Measurements from ENCODE around the gene PCSK2.

Gene PCSK2

DNA sequence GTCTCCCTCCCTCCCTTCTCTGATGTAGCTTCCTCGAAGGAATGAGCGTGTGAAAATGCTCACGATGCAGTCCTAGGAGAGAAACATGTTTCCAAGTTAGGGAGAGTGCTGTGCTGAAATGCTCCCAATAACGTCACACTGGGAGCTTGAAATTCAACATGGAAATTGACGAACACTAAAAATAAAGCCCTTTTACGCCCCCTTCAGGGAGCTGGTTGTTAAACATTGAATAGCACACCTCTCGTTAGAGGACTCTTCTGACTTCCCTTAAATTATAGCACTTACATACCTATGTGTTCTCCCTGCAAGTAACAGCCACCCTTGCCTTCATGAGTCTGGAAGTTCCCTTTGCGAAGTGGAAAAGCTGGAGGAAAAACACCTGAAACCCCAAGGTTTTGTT lies 215.7 kb downstream of the PCSK2 start:
- DNase-seq (ENCODE audit: low read depth in 1 of 2, low spot score in 1 of 2): no peak

DNA sequence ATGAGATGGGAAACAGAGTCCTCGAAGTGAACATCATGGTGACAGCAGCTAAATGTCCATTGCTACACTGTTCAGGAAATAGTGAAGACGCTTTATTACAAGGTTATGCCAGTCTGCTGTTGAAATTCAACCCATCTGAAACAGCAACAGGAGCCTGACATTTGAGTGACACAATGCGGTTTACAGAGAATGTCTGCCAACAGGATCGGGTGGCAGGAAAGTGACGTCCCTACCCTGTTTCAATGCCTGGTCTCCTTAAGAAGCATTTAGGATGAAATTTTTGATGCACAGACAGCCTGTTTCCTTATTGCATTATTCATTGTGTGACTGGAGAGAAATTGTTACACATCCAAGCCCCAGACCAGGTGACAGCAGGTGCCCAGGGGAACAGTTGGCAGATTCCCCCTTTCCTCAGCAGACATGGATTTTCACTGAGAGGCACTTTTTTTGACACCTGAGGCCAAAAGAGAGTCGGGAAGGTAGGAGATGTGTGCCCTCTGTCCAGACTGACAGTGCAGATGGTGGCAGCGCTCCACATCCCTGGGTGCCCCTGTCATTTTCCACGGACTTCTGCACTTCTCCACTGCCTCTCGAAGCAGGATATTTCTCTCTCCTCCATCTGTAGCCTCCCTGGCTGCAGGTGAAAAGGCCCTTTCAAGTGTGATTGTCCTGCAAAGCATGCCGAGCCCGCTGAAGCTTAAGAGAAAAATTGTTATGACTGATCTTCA lies 216.5 kb downstream of the PCSK2 start:
- DNase-seq (ENCODE audit: low read depth in 1 of 2, low spot score in 1 of 2): no peak

DNA sequence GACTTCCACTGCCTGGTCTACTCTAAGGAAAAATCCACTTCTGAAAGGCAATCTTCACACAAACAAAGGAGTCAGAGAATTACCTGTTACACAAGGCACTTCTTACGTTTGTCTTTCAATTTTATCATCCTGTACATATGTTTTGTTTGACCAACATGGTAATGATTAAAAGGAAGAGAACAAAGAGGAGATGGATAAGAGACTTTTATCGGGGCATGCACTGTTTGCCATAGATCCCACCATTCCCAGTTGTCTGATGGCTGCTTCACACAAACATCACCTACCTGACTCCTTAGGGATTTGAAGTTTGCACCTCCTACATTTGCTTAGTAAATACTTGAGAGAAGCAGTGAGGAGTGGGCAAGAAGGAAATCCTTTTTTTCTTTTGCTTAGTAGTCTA lies 217.3 kb downstream of the PCSK2 start:
- no peak for DNase-seq (ENCODE audit: low read depth in 1 of 2, low spot score in 1 of 2)

DNA sequence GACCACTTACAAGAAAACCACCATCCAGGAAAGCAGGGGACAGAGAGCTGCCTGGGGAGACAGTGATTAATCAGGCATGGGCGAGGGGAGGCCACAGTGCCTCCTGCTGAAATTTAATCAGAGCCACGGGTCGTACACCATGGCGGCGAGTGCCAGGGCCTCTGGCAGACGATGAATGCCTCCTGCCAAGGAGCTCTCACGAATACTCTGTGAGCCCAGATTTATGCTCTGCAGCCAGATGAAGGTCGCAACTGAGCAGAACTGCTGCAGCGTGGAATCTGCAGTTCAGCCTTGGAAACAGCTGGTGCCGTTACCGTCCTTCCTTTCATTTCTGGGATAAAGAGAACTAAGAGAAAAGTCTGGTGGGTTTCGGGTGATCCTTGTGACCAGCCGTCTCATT lies 218.7 kb downstream of the PCSK2 start:
- DNase-seq (ENCODE audit: low read depth in 1 of 2, low spot score in 1 of 2): no peak

DNA sequence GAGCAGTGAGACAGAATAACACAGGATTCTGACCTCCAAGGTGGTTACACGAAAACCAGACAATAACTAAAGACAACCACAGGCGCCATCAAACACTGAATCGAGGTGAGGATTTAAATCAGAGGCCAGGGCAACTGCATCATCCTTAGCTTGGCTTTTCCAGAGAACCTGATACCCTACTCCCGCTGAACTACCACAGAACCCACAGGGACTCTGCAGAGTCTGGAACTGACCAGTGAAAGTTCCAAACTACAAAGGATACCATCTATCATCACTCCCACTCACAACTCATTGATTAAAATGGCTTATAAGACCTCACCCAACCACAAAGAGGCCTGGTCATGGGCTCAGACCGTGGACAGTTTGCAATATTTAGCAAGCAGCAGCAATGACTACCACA lies 219.3 kb downstream of the PCSK2 start:
- no peak for DNase-seq (ENCODE audit: low read depth in 1 of 2, low spot score in 1 of 2)

DNA sequence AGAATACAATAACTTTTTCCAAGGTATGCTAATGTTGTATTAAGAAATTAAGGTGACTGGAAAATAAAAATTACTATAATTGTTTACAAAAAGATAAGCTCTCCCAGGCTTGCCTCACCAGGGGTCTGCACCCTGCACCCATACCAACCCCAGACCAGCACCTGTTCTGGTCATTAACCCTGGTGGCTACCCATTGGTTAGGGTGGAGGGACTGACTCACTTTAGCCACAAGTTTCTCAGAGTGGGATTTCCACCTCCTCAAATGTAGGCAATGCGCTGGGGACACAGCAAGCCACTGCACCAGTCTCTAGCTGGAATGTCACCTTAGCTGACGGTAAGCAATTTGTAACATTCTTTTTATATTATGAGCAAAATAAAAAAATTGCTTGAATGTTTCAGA lies 221.2 kb downstream of the PCSK2 start:
- DNase-seq (ENCODE audit: low read depth in 1 of 2, low spot score in 1 of 2): no peak

DNA sequence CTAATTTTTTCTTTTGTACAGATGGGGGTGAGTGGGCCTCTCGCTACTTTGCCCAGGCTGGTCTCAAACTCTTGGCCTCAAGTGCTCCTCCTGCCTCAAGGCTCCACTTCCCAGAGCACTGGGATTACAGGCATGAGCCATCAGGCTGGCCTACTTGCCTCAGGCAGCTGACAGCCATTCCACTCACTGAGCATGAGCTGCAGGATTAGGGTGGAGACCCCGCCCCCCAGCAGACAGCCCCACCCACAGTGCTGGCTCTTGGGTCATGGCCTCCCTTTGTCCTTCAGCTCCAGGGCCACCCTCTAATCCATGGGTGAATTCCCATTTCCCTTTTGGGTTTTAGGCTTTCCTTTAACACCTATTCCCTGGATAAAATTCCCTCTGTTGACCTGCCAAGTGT lies 222.2 kb downstream of the PCSK2 start:
- DNase-seq (ENCODE audit: low read depth in 1 of 2, low spot score in 1 of 2): no peak

DNA sequence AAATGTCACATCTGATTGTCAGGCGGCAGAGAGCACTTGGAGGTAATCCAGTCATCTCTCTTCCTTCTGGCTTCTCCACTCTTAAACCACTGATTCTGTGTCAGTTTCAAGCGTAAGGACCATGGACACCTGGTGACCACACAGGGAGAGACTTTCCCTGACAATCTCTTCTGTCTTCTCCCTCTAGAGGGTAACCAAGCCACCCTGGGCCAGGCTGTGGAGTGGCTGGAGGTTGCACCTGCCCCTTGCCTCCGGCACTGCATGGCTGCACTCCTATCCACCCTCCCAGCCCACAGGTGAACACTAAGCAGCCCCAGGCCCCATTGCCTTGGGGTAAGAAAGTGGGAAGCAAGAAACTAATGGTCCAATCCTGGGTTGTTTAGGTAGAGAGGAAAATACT lies 225.6 kb downstream of the PCSK2 start:
- DNase-seq (ENCODE audit: low read depth in 1 of 2, low spot score in 1 of 2): no peak

DNA sequence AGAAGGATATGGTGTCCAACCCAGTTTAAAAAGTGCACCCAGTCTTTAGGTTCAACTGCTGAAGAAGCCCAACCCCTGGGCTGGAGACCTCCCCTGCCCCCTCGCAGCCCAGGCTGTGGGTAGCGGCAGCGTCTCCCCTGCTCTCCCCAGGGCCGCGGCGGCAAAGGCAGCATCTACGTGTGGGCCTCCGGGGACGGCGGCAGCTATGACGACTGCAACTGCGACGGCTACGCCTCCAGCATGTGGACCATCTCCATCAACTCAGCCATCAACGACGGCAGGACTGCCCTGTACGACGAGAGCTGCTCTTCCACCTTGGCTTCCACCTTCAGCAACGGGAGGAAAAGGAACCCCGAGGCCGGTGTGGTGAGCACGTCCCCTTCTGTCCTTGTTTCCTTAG lies 226.8 kb downstream of the PCSK2 start:
- DNase-seq (ENCODE audit: low read depth in 1 of 2, low spot score in 1 of 2): no peak

DNA sequence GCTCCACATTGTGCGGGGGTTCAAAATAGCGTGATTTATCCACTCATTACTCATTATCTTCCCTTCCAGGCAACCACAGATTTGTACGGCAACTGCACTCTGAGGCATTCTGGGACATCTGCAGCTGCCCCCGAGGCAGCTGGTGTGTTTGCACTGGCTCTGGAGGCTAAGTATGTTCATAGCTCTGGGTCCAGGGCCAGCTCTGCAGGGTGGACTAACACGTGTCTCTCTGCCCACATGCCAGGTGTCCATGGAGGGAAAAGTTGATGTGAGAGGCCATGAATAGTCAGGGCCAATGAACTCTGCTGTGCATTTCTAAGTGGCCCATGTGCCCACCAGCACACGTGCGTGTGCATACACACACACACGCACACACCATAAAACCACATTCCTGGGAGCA lies 229.4 kb downstream of the PCSK2 start:
- DNase-seq (ENCODE audit: low read depth in 1 of 2, low spot score in 1 of 2): no peak

DNA sequence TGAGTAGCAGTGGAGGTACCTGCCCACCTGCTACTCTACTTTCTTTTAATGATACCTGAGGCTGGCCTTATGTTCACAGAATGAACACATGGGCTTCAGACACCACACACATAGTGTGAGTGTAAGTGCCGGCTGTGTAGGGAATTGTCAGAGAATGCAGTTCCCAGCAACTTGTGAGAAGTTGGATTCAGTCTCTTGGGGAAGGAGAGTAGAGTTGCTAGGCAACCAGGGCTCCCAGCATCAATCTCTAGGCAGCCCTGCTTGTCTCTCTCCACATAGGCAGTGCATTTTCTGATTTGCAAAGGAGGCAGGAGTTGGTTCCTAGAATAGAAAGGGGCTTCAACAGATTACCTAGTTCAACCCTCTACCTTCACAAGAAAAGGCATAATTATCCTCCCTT lies 230.2 kb downstream of the PCSK2 start:
- DNase-seq (ENCODE audit: low read depth in 1 of 2, low spot score in 1 of 2): no peak

DNA sequence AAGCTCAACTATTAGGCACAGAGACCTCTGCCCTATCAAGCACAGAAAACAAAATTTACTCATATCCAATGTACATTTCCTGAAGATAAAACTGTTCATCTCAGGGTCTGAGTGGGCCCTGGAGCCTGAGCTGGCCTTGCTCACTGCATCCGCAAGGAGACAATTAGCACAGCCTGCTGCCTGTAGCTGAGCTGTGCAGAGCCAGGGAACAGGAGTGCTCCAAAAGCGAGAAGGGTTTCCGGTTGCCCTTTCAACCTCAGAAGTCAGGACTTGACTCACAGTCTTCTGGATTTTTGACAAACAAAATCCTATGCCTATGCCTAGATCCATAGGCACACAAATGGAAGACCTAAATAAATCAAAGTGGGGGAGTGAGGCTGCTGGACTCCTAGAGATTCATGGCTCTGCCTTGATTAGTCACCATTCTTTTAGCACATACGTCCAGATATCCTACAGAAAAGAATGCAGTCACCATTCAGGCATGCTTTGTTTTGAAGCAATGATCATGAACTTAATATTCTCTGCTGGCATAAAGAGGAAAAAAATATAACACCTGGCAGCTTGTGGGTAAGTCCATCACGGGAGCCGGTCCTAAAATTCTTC lies 230.8 kb downstream of the PCSK2 start:
- DNase-seq (ENCODE audit: low read depth in 1 of 2, low spot score in 1 of 2): no peak

DNA sequence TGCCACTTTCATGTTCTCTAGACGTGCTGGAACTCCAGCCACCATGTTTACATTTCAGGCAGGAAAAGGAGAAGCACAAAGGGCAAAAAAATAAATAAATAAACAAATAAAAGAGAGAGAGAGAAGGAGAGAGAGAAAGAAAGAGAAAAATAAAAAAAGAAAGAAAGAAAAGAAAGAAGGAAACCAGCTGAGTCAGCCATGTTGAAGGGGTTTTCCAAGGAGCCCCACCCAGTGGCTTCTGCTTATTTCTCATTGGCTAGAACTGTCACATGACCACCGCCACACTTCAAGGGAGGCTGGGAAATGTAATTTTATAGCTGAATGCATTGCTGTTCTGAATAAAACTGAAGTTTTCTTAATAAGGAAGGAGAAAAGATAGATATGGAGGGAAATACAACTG lies 233.3 kb downstream of the PCSK2 start:
- DNase-seq (ENCODE audit: low read depth in 1 of 2, low spot score in 1 of 2): no peak

DNA sequence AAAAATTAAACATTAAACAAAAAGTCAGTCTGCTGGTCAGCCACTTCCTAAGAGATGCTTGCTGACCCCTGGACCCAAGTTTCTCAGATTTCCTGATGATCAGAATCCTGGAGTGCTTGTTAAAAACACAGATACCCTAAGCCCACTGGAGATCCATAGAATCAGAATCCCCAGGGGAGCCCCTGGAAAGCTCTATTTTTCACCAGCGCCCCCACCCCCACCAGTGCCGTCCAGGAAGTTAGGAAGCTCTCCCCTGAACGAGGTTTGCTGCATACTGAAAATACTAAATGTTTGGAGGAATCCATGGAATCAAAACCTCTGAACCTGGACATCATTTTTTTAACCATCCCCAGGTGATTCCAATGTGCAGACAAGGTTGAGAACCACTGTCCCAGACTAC lies 235.1 kb downstream of the PCSK2 start:
- no peak for DNase-seq (ENCODE audit: low read depth in 1 of 2, low spot score in 1 of 2)

DNA sequence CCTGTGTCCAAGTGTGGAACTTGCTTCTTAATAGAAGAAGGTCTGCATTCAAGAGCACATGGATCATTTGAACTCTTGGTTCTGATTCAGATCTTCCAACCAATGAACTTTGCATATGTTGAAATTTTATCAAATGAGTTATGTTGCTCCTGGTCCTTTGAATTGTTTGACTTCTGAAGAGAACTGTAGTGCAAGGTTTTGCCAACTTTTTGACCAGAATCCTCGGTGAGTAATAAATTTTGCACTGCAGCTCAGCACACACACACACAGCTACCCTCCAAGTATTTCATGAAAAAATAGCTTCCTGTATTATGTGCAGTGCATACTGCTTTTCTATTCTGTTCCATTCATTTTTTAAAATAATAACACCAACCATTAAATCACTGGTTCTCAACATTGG lies 236.9 kb downstream of the PCSK2 start:
- DNase-seq (ENCODE audit: low read depth in 1 of 2, low spot score in 1 of 2): no peak

DNA sequence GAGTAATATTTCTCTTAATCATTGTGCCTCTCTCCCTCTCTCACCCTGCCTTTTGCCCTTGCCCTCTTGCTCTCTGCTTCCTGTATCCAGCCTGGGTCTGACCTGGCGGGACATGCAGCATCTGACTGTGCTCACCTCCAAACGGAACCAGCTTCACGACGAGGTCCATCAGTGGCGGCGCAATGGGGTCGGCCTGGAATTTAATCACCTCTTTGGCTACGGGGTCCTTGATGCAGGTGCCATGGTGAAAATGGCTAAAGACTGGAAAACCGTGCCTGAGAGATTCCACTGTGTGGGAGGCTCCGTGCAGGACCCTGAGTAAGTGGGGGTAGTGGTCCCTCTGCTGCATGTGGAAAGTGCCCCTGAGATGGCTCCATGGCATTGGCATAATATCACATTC lies 238.4 kb downstream of the PCSK2 start:
- DNase-seq (ENCODE audit: low read depth in 1 of 2, low spot score in 1 of 2): no peak

DNA sequence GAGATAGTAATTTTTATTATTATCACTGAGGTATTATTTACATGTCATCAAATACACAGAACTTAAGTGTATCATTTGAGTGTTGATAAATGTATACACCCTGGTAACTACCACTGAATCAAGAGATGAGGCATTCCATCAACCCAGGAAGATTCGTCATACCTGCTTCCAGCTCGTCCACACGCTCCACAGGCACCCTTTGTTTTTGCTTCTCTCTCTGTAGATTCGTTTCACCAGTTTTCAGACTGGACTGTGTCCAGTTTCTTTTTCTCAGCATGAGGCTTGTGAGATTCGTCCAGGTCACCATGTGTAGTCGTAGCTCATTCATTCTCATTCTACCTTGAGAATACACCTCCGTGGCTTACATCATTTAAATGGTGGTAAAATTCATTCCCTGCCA lies 239.8 kb downstream of the PCSK2 start:
- DNase-seq (ENCODE audit: low read depth in 1 of 2, low spot score in 1 of 2): no peak

DNA sequence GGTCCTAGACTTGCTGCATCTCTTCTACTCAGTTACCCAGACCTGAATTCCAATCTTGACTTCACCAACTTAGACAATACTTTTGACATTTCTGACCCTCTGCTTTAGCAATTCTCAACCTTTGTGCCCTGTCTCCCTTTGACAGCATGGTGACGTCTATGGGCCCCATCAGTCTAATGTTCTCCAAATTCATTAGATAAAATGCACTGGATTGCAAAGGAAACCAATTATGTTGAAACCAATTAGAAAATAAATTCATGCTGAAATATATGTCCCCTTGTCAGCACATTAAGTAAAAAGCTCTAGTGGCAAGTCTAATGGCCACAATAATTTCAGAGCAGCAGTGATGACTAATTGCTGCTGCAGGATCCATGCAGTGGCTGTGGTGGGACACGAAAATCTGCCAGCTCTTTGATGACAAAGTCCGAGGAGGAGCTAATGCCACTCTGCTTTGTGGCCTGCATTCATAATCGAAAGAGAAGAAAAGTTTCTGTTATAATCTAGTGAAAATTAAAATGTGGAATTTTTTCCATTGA lies 240.3 kb downstream of the PCSK2 start:
- DNase-seq (ENCODE audit: low read depth in 1 of 2, low spot score in 1 of 2): no peak

DNA sequence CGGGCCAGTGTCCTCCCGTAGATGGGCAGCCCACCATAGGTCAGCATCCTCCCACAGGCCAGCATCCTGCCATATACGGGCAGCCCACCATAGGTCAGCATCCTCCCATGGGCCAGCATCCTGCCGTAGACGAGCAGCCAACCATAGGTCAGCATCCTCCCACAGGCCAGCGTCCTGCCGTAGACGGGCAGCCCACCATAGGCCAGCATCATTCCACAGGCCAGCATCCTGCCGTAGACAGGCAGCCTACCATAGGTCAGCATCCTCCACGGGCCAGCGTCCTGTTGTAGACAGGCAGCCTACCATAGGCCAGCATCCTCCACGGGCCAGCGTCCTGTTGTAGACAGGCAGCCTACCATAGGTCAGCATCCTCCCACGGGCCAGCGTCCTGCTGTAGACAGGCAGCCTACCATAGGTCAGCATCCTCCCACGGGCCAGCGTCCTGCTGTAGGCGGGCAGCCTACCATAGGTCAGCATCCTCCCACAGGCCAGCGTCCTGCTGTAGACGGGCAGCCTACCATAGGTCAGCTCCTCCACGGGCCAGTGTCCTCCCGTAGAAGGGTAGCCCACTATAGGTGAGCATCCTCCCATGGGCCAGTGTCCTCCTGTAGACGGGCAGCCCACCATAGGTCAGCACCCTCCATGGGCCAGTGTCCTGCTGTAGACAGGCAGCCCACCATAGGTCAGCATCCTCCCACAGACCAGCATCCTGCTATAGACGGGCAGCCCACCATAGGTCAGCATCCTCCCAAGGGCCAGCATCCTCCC lies 241.4 kb downstream of the PCSK2 start:
- DNase-seq (ENCODE audit: low read depth in 1 of 2, low spot score in 1 of 2): no peak

DNA sequence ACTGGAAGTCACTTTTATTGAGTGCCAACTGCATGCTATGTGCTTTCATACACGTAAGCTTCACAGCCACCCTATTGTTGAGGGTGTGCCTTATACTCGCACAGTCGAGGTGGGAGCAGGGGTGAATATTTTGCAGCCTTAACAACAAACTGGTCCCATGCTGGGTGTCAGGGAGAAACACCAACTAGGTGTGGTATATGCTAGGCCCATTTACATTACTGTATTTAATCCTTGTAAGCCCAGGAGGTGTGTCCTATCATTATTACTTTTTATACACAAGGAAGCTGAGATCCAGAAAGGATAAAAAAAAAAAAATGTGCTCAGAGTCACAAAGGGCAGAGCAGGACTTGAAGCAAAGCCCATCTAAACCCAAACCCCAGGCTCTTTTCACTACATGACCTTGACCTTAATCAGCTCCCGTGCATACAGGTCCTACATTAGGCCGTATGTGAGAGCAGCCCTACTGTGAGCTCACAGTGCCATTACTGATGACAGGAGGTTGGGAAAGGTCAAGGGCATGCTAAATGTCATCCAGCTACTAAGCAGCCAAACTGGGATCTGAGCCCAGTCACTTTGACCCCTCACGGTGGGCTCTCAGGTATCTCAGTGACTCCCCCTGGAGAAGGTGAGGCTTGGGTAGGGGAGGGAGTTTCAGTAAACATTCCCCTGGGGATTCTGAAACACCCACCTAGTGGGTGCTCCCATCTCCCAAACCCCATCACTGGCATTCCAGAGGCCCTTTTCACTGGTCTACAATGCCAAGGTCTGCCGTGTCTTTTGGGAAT lies 242.6 kb downstream of the PCSK2 start:
- DNase-seq (ENCODE audit: low read depth in 1 of 2, low spot score in 1 of 2): no peak

DNA sequence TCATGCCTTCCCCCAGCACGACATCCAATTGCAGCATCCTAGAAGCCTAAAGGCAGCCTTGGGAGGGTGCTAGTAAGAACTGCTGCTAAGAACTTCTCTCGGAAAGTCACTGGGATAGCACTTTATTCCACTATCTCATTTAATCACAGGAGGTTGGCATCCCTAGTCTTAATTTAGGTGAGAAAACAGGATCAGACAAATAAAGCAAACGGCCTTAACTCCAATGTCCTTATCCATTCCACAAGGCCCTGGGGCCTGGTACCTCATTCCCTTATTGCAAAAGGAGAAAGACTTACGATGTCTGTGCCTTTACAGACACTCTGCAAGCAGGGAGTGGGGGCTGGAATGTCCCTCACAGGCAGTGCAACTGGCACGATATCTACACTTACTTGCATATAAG lies 243.7 kb downstream of the PCSK2 start:
- no peak for DNase-seq (ENCODE audit: low read depth in 1 of 2, low spot score in 1 of 2)

DNA sequence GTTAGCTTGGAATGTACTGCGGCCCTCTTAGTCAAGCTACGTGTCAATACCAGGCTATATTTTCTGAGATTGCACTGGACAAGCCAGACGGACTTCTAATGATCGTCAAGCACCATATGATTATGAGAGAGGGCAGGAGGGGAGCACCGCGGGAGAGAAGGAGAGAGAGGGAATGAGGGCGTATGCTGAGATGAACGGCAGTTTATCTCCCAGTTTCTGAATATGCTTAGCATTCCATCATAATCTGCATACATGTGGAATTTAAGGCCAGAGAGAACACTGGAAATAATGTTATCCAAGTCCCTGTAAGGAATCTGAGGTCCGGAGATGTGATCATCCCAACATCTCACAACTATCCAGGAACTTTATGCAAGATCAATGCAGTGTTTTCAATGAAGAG lies 244.1 kb downstream of the PCSK2 start:
- DNase-seq (ENCODE audit: low read depth in 1 of 2, low spot score in 1 of 2): no peak

Measured in activated CD4-positive, alpha-beta T cell treated with anti-CD3 and anti-CD28 coated beads, Interleukin-2, amount 50 U/mL, for 24 hours (primary cell).